ENCODE data around the gene USP43.
A peak's percentile ranks its signal among the peaks of the same experiment; 100 is the strongest.

The USP43 gene

GRCh38 chr17:9728005-9728404, 82.7 kb downstream of the USP43 start:
- no peak overlapping the region for H3K4me3 ChIP-seq (ENCODE audit: low read length)
- TF ChIP-seq CTCF (IDR thresholded peaks at IDR 0.05; ENCODE audit: insufficient read depth, low read depth, low read length, missing control alignments), result no peak
- no peak for DNase-seq (ENCODE audit: low read depth)

GRCh38 chr17:9728564-9728963, 83.2 kb downstream of the USP43 start:
- no peak overlapping the region for H3K4me3 ChIP-seq (ENCODE audit: low read length)
- no peak for TF ChIP-seq CTCF (IDR thresholded peaks at IDR 0.05; ENCODE audit: insufficient read depth, low read depth, low read length, missing control alignments)
- DNase-seq (ENCODE audit: low read depth), result no peak

- peak; percentile 100 for TF ChIP-seq CTCF (IDR thresholded peaks at IDR 0.05; ENCODE audit: insufficient read depth, low read depth, low read length, missing control alignments)
- no peak overlapping the region for H3K4me3 ChIP-seq (ENCODE audit: low read length)
- DNase-seq (ENCODE audit: low read depth), result peak; percentile 73
These were observed 83.8 kb downstream of the USP43 start for GRCh38 chr17:9729034-9729650.

- no peak overlapping the region for H3K4me3 ChIP-seq (ENCODE audit: low read length)
- peak; percentile 85 for DNase-seq (ENCODE audit: low read depth)
- no peak for TF ChIP-seq CTCF (IDR thresholded peaks at IDR 0.05; ENCODE audit: insufficient read depth, low read depth, low read length, missing control alignments)
These were observed 84.6 kb downstream of the USP43 start for GRCh38 chr17:9729735-9730420.

GRCh38 chr17:9750524-9750923, 105.2 kb downstream of the USP43 start:
- no peak for TF ChIP-seq CTCF (IDR thresholded peaks at IDR 0.05; ENCODE audit: insufficient read depth, low read depth, low read length, missing control alignments)
- no peak overlapping the region for H3K4me3 ChIP-seq (ENCODE audit: low read length)
- no peak for DNase-seq (ENCODE audit: low read depth)

GRCh38 chr17:9755083-9755482, 109.8 kb downstream of the USP43 start:
- no peak for TF ChIP-seq CTCF (IDR thresholded peaks at IDR 0.05; ENCODE audit: insufficient read depth, low read depth, low read length, missing control alignments)
- H3K4me3 ChIP-seq (ENCODE audit: low read length), result no peak overlapping the region
- DNase-seq (ENCODE audit: low read depth), result no peak

- TF ChIP-seq CTCF (IDR thresholded peaks at IDR 0.05; ENCODE audit: insufficient read depth, low read depth, low read length, missing control alignments), result no peak
- peak; percentile 19 for DNase-seq (ENCODE audit: low read depth)
- H3K4me3 ChIP-seq (ENCODE audit: low read length), result no peak overlapping the region
These were observed 114.9 kb downstream of the USP43 start for GRCh38 chr17:9760266-9760665.
